PFSK-1 (cell line): ENCODE data around the gene NDFIP2.

Experiments used
- FOXP2 ChIP-seq: optimal IDR thresholded peaks from 2 replicates; pipeline ENCODE3; 2011; ENCODE audit warnings: borderline replicate concordance, control low read depth, inconsistent platforms; ENCODE audit not compliant: insufficient read depth; ENCODE audit errors: extremely low read length, extremely low read depth
- POLR2AphosphoS5 ChIP-seq: IDR thresholded peaks from 2 replicates; pipeline ENCODE4 v1.6.1; 2012; ENCODE audit warnings: low read depth, mild to moderate bottlenecking, control low read depth, low read length, moderate library complexity
- REST ChIP-seq, 2 experiments: IDR thresholded peaks; 2 replicates each; pipeline versions ENCODE4 v1.6.1 to v1.8.0; 2011 to 2012; ENCODE audit warnings: low read depth in 2 of 2, low read length in 2 of 2, control low read depth in 1 of 2, inconsistent platforms in 1 of 2, mild to moderate bottlenecking in 1 of 2, moderate library complexity in 1 of 2; ENCODE audit not compliant: insufficient read depth in 1 of 2
- SIN3A ChIP-seq: IDR thresholded peaks from 2 replicates; pipeline ENCODE4 v1.6.1; 2012; ENCODE audit warnings: mild to moderate bottlenecking, low read length, moderate library complexity, borderline replicate concordance; ENCODE audit not compliant: insufficient read depth
- TAF1 ChIP-seq: IDR thresholded peaks from 2 replicates; pipeline ENCODE4 v1.6.1; 2012; ENCODE audit warnings: low read length, control low read depth, borderline replicate concordance; ENCODE audit not compliant: insufficient read depth

The NDFIP2 gene

DNA sequence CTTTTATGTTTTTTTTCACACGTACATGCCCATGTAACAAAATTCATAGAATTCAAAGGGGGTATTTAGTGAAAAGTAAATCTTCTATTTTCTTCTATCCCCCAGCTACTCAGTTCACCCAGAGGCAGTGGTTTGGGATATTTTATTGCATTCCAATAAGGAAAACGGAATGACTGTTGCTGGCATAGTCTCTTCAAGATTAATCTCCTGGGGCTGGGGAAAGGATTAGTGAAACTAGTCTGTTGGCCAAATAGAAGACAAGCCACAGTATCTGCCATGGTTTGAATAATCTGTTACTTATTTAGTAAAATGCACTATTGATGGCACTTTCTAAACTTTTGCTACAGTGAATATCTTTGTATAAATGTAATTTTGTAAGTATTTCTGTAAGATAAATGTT is 122.0 kb downstream of the NDFIP2 start:
- TF ChIP-seq SIN3A (no peak), FOXP2 (no peak), TAF1 (no peak), REST (IDR thresholded peaks at IDR 0.05; ENCODE audit: insufficient read depth in 1 of 2, low read depth in 2 of 2, low read length in 2 of 2) (no peak)

GRCh38 chr13:79604752-79605151 is 123.8 kb downstream of the NDFIP2 start:
- TF ChIP-seq TAF1 (no peak), REST (IDR thresholded peaks at IDR 0.05; ENCODE audit: insufficient read depth in 1 of 2, low read depth in 2 of 2, low read length in 2 of 2) (no peak), POLR2AphosphoS5 (no peak), FOXP2 (no peak), SIN3A (no peak)
